HG02973 (cell line): ENCODE measurements around the gene ACBD4.

Experiments
- ATAC-seq: cut with Tn5 transposase; IDR thresholded peaks from one replicate; pipeline ENCODE4 v1.9.1; 2021; ENCODE audit warnings: moderate library complexity; ENCODE audit not compliant: unreplicated experiment

ACBD4 gene

DNA sequence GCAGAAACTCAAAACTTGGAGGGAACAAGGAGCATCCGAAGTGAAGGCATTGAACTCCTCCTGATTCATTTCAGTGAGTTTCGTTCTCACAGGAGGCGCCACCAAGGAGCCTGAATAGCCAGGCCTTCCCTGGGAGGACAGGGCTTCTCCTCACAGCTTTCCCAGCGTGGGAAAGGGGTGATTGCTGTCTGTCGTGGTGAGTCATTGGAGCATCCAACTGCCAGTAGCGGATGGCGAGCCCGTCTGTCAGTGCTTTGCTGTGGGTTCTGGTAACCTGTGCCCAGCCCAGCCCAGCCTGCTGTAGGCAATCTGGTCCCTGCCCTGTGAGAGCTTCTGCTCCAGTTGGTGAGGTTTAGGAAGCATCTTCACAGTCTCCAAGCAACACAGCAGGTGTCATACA, 31.5 kb upstream of the ACBD4 start:
- no peak for ATAC-seq

DNA sequence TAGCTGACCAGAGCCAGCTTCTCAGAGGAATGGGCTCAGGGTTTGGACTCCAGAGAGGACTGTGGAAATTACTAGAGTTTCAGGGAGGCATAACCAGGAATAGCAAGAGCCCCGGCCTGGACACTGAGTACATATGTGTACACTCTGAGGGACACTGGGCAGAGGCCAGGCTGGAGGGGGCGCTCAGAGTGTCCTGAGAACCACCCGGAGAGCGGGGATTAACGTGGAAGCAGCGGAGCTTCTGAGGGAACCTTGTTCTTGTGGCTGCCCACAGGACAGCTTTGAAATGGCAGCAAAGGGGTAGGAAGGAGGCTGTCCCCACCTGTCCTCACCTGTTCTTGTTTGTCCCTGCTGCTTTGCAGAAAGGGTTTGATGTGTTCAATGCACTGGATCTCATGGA, 31.0 kb upstream of the ACBD4 start:
- no peak for ATAC-seq

DNA sequence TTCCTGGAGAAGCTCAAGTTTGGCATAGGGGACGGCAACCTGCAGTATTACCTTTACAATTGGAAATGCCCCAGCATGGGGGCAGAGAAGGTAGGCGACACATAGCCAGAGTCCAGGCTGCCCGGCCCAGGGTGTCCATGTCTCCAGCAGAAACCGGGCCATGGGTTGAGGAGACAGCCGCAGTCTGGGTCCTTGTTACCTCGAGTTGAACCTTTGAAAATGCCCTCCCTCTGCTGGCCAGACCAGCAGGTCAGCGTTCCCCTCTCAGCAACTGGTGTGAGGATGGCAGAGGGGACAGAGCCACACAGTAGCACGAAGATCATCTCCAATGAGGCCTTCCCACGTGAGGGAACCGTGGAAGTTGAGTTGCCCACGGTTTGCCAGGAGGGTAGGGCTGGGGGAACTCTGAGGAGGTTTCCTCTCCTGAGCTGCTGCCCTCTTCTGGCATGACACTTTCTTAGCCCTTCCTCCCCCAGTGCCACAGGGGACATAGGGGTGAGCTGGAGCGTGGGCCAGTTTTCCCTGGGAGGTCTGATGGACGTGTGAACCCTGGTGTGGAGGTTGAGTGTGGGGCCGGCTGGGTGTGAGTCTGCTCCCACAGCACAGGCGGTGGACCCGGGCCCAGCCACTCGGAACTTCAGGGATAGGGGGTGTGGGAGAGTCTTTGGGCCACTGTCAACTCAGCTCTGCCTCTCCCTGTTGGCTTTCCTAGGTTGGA, 30.4 kb upstream of the ACBD4 start:
- ATAC-seq: no peak

DNA sequence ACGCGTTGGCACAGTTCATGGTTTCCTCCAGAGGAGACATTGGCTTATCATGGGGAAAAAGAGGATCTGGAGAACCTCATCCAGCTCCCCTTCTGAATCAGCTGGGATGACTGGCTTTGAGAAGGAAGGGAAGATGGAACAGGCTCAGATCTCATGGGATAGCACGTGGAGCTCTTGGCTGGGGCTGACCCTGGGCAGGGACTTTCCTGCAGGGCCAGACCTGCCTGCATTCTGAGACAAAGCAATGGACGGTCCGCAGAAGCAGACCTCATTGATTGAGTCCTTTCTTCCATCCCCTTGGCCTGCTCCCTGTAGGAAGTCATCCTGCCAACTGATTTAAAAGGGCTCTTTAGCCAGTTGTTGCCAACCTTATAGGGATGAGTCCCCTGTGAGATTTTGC, 29.4 kb upstream of the ACBD4 start:
- no peak for ATAC-seq

DNA sequence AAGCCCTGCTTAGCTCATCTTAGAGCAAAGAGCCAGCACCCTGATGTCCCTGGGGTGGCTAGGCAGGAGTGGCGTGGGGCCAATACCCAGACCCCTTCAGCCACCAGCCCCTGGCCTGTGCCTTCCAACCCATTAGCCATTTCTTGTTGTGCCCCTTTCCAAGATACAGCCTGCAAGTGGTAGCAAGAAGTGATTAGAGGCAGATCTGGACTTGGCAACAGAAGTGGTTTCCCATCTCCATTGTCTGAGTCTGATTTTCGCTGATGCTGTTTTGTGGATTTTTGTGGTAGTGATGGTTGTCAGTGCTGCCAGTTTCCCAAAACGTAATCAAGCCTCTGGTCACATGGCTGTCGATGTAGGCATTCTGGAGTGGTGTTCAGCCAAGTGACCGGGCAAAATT, 28.9 kb upstream of the ACBD4 start:
- ATAC-seq: no peak

DNA sequence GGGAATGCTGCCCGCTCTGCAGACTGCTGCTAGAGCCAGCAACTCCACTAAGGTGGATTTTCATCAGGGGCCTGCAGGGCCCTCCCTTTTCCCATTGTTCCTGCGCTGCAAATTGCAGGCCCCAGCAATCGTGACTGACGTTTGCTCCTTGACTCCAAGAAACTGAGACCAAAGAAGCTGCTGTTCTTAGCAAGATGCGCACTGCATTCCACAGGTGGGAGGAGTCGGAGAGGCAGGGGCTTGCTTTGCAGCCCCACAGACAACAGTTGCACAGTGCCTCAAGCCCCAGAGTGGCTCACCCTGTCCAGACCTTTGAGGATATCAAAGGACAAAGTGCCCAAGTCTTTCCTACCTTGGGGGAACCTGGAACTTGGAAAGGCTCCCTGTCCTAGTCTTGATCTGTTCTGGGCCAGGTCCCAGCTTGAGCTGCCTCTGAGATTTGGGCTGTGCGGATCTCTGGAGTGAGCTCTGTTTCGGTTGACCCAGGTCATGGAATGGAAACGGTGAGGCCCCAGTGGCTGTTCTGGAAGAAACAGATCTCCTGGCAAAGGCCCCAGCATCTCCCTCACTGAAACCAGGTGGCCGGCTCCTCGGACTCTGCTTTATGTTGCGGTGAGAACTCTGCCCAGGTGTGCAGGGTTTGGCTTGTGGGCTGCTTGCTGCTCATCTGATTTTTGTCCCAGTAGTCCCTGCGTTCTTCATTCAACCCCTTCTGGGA, 28.0 kb upstream of the ACBD4 start:
- no peak for ATAC-seq

DNA sequence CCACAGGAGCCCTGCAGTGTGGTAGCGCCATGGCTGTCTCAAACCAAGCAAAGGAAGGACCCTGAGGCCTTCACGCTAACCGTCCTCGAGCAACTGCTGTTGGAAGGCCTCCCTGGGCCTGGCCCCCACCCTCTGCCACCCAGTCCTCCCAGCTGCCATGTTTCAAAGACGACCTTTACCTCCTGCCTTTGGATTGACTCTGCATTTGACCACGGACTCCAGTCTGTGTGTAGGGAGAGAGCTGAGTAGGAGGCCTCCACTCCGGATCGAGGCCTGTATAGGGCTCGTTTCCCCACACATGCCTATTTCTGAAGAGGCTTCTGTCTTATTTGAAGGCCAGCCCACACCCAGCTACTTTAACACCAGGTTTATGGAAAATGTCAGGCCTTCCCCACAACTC, 27.4 kb upstream of the ACBD4 start:
- no peak for ATAC-seq

DNA sequence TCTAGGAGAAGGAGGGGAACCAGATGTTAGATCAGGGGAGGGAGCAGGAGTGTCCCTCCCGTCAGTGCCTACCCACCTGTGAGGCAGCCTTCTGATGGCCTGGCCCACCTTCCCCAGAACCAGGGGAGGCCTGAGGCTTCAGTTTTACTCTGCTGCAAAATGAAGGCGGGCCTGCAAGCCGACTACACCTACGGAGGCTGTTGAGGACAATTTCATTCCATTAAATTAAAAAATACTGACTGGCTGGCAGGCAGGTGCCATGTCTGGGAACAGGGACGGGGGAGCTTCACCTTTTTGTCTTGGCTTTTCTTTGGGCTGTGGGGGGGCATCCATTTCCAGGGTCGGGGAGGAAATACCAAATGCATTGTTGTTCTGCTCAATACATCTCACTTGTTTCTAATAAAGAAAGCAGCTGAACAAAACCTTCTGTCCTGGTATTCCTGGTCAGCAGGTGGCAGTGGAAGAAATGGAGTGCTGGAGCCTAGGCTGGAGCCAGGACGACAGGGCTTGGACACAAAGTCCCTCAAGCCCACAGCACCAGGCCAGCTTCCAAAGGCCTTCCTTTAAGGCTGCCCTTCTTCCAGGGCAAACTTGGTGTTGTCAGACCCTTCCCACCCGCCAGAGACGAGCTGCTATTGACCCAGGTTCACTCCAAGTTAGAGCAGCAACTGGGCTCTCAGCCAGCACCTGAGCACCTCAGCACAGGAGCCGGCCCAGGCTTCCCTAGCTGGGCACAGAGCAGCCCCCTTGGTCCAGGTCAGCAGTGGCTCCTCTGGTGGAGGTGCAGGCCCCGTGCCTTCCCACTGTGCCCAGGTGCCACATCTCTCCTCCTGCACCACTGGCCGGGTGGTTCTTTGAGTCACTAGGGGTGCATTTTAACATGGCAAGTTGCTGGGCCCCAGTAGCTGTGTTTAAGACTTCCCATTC, 26.6 kb upstream of the ACBD4 start:
- ATAC-seq: no peak

DNA sequence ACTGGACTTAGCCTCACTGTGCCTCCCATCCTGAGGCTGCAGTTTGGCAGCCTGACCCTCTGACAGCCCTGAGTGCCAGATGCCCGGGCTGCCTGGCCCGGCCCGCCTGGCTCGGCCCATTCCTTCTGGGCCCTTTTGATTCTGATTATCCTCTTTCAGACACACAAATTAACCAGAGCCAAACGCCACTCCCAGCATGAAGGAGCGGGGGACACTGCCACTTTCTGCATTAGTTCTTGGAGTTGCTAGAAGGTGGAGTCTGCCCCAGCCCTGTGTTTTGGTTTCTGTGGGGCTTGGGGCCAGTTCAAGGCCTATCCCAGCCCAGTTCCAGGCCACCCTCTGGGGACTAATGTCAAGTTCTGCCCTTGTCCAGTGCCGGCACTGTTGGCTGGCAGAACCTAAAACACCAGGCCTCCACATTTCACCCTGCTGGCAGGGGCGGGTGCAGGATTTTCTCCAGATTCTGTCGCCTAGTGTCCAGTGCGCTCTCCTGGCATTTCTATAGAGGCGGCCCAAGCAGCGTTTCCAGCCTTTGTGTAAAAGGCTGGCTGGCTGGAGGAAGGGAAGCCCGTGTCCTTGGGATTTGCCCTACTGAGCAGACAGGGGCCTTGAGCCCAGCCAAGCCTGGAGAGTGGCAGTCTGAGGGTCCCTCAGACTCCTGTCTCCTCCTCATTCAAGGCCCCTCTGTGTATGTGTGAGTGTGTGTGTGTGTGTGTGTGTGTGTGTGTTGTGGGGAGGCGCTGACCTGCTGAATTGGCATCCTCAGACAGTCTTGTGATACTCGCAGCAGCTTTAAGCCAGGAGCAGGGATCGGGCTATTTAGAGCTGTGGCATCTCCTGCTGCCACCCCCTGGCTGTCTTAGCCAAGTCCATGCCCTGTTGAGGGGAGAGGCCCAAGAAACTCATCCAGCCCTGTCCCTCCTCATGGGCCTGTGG, 24.5 kb upstream of the ACBD4 start:
- no peak for ATAC-seq

DNA sequence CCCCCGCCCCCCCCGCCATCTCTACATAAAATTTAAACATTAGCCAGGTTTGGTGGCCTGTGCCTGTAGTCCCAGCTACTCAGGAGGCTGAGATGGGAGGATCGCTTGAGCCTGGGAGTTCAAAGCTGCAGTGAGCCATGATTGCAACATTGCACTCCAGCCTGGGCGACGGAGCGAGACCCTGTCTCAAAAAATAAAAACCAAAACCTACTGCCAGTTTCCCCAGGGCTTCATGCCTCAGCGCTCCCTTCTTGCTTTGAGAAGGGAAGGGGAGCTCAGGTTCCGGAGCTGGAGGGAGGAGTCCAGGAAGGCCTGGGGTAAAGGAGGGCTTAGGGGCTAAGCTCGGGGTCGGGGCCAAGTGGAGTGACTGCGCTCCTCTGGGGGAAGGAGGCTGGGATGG, 23.6 kb upstream of the ACBD4 start:
- ATAC-seq: no peak

DNA sequence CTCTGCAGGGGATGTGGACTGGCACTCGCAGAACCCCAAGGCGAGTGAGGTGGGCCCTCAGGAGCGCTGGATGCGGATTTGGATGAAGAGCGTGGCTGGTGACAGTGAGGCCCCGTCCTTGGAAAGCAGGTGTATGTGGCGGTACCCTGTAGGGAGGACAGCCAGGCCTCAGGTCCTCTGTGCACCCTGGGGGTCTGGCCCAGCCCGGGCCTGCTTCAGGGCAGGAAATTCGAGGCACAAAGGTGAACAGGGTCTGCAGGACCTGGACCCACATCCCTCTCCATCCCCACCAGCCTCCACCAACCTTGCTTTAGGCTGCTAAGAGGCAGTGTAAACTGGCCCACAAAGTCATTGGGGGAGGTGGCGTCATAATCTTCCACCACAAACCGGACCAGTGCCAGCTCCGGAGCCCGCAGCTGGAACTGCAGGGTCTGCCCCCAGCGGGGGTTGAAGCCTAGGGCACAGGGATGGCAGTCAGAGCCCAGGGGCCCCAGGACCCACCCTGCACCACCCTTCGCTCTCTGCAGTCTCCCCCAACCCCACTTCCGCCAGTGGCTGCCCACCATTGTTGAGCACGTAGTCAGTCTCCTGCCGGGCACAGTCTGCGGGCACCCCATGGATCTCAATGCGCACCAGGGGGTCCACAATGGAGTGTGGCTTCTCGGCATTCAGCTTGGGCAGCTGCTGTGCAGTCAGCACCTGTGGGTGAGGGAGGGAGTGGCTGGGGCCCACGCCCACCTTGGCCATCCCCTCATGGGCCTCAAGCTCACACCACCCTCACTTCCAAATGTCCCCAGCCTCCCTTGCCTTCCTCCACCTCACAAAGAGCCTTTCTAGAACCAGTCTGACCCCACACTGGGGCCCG, 22.7 kb upstream of the ACBD4 start:
- ATAC-seq: no peak

DNA sequence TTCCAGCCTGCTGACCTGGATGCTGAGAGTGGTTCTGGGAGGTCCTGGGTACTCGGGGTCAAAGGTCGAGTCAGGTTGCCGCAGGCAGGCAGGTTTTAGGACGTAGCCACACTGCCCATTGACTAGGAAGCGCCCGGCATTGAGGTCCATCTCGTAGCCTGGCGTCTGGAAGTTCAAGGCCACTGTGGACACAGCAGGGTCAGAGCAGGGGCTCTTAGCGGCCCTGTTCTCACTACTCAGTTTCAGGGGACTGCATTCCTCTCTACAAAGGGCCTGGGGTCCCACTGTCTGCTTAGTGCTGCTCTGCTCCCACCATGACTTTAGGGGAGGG, 22.1 kb upstream of the ACBD4 start:
- ATAC-seq: no peak

DNA sequence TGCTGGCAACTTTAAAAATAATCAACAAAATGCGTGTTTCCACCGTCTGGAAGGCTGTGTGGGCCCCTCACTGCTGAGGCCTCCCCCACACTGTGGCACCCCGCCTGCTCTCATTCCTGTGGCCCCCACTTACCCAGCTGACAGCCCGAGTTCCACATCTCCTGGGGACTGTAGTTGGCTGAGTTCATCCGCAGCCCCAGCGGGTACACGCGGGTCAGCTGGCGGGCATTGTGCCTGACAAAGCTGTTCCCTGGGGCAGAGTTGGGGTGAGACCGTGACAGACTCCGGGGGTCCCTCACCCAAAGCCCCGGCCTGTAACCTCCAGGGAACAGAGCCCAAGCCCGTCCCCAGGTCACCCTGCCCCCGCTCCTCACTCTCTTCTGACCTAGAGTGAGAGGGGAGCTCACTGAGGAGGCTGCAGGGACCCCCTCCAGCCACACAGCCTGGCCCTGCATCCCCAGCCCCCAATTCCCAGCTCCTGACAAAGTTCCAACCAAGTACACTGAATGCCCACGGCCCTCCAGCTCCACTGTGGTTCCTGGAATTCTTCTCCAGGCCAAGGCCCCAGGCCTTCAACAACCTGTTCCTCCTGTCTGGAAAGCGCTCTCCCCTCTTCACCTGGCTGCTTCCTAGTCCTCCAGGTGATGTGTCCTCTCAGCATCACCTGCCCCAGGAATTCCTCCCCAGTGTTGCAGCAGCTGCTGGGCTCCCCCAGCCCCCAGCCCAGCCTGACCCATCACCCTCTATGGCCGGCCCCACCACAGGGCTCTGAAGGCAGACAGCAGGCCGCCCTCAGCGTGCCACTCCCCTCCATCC, 21.2 kb upstream of the ACBD4 start:
- ATAC-seq: no peak

DNA sequence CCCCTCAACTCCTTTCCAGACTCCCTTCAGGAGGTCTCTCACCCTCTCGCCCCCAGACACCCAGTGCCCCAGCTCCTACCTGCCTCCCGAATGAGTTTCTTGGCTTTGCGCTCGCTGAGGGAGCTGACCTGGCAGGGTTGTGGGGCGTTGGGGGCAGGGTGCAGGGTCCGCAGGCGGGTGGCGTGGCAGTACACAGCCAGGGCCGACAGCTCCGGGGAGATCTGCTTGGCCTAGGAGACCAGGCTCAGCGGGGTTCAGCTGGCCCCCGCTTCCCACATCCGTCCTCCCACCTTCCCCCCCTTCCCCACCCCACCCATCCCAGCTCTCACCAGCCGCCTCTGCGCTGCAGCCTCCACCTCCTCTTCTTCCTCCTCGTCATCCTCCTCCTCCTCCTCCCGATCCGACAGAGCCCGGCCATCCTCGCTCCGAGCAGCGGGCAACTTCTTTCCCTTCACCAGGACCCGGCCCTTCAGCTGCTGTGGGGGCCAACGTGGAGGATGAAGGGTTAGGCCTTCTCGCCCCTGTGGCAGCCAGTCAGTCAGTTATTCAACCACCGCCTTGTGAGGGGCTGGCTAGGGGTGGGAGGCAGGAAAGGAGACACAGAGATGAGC, 20.4 kb upstream of the ACBD4 start:
- no peak for ATAC-seq

DNA sequence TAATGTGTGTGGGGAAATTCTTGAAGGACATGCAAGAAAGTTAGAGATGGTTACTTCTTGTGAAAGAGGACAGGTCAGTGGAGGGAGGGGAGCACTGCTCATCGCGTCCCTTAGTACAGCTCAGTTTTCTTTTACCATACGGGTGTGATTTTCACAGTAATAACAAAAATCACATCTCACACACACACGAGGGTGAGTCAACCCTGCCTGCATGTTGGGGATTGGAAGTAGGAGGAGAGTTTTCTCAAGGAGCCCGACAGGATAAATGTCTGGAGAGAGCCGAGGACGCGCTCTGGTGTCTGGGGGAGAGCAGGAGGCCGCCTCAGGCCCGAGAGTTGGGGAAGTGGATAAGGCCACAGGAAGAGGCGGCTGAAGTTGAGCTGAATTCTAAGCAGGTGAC, 19.6 kb upstream of the ACBD4 start:
- ATAC-seq: no peak

DNA sequence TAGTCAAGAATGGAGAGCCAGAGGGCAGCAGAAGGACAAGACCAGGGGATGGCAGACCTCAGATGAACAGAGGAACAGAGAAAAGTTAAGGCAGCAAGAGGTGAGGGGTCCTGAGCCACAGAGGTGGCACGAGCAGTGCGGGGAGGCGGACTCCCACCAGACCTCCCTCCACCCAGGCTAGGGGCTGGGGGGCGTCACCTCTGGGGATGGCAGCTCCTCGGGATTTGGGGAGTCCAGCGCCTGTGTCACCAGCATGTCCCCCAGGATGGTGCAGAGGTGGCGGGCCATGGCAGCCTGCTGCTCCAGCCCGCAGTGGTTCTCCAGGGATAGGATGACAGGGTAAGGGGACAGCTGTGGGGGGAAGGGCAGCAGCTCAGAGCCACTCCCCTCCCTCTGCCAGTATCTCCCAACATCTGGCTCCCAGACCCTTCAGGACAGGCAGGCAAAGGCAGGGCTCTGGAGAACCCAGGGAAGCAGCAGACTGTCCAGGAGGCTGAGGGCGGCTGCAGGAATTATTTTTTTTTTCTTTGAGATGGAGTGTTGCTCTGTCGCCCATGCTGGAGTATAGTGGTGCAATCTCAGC, 19.0 kb upstream of the ACBD4 start:
- no peak for ATAC-seq

DNA sequence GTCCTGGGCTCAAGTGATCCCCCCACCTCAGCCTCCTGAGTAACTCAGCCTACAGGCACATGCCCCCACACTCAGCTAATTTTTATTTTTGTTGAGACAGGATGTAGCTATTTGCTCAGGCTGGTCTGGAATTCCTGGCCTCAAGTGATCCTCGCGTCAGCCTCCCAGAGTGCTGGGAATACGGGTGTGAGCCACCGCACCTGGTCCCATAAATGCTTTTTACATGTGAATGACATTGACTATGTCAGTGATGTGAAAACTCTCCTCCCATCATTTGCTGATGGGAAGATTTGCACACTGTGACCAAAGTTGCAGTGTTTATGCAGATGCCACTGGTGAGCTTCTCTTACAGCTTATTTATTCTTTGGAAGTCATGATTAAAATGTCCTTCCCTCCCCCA, 18.2 kb upstream of the ACBD4 start:
- no peak for ATAC-seq
